HCT116 (cell line): ENCODE results near the gene ABHD11.

ENCODE experiments used
- CTCF ChIP-seq, 3 experiments: fragments of 200-600 bp in 1 of 3; sonication (generic) in 1 of 3; IDR thresholded peaks in 2 of 3; conservative IDR thresholded peaks in 1 of 3; 2 replicates each; pipeline ENCODE4 v1.5.1; 2012 to 2017; ENCODE audit warnings: low read depth in 2 of 3, low read length in 2 of 3, antibody characterized with exemption in 1 of 3, borderline replicate concordance in 1 of 3, control low read depth in 1 of 3, mild to moderate bottlenecking in 1 of 3, mixed read lengths in 1 of 3, mixed run types in 1 of 3, moderate library complexity in 1 of 3; ENCODE audit not compliant: insufficient read depth in 1 of 3
- ELF1 ChIP-seq: IDR thresholded peaks from 2 replicates; pipeline ENCODE4 v1.6.1; 2012; ENCODE audit warnings: low read depth, borderline replicate concordance
- EZH2 ChIP-seq: fragments of 200-600 bp; sonication (generic); IDR thresholded peaks from 2 replicates; pipeline ENCODE4 v1.6.1; 2017; ENCODE audit warnings: antibody characterized with exemption, mixed run types
- EZH2phosphoT487 ChIP-seq: fragments of 200-600 bp; IDR thresholded peaks from 2 replicates; pipeline ENCODE4 v1.6.1; 2018; ENCODE audit warnings: antibody characterized with exemption, borderline replicate concordance
- FOSL1 ChIP-seq: IDR thresholded peaks from 2 replicates; pipeline ENCODE4 v1.6.1; 2012; ENCODE audit warnings: low read depth
- JUND ChIP-seq: IDR thresholded peaks from 2 replicates; pipeline ENCODE4 v1.6.1; 2012
- POLR2A ChIP-seq: IDR thresholded peaks from 2 replicates; pipeline ENCODE4 v1.7.0; 2011; ENCODE audit warnings: borderline replicate concordance; ENCODE audit not compliant: insufficient read depth, insufficient read length; ENCODE audit errors: extremely low read depth
- POLR2AphosphoS5 ChIP-seq: IDR thresholded peaks from 2 replicates; pipeline ENCODE4 v1.6.1; 2011; ENCODE audit warnings: mild to moderate bottlenecking, low read depth, low read length, moderate library complexity

GRCh38 chr7:73705551-73705920 lies 33.1 kb downstream of the ABHD11 start:
- TF ChIP-seq POLR2A (no peak), POLR2AphosphoS5 (no peak), EZH2phosphoT487 (no peak), CTCF (IDR thresholded peaks at IDR 0.05 in 2 of 3, conservative IDR thresholded peaks at IDR 0.05 in 1 of 3; ENCODE audit: borderline replicate concordance in 1 of 3, insufficient read depth in 1 of 3, low read depth in 2 of 3, low read length in 2 of 3) (no peak), EZH2 (no peak), JUND (no peak), ELF1 (no peak), FOSL1 (no peak)
